Colonic mucosa (tissue), 4 donors: ENCODE results near the gene RYR3. TPM values are rescaled to one million over a fixed set of nuclear protein-coding genes. Genes with fewer than 3 reads are reported as not detected.

Experiments
- DNase-seq: peaks from one replicate; pipeline ENCODE4 v3.0.0-alpha.2; 2020
- H3K27ac ChIP-seq: fragments of 200-600 bp; one replicate; pipeline ENCODE4 v1.8.0; 2021
- H3K27me3 ChIP-seq: fragments of 200-600 bp; one replicate; pipeline ENCODE4 v1.8.0; 2021
- H3K36me3 ChIP-seq: fragments of 200-600 bp; one replicate; pipeline ENCODE4 v1.8.0; 2021
- H3K4me1 ChIP-seq: fragments of 200-600 bp; one replicate; pipeline ENCODE4 v1.8.0; 2021; ENCODE audit warnings: mild to moderate bottlenecking
- H3K4me3 ChIP-seq: fragments of 200-600 bp; one replicate; pipeline ENCODE4 v1.8.0; 2021
- H3K9ac ChIP-seq, 2 donors: one replicate each; pipeline ENCODE4 v1.7.0; 2013; ENCODE audit warnings: control low read depth in 2 of 2, low read depth in 2 of 2, low read length in 2 of 2
- H3K9me3 ChIP-seq: fragments of 200-600 bp; one replicate; pipeline ENCODE4 v1.8.0; 2021
- intact Hi-C: fragments of 100-400 bp; cut with DNase I; formaldehyde crosslinking; loops from one replicate; pipeline ENCODE4 v1.14.1; 2022
- total RNA-seq, 2 donors: library from RNA; stranded (reverse); fragmentation: NEBNext Ultra II Directional in 1 of 2; extraction: Animal tissue kit (Norgen Biotek cat#: 25700) in 1 of 2; gene quantifications; one replicate each; pipeline ENCODE4 v1.2.1, GENCODE V29; 2021
- TF ChIP-seq, protein P1 (sequence below): fragments of 200-600 bp; IDR thresholded peaks from one replicate; pipeline ENCODE4 v1.8.0; 2022; ENCODE audit warnings: antibody characterized with exemption, mild to moderate bottlenecking
- donor health status: healthy.
- donor health status: DM: no; HTN: no; CAD: no.
- donor health status: DM: no; HTN: no; CAD: no.

The RYR3 gene
- total RNA-seq, 2 donors from 2014 or later: 0.17 to 1.1 TPM

DNA sequence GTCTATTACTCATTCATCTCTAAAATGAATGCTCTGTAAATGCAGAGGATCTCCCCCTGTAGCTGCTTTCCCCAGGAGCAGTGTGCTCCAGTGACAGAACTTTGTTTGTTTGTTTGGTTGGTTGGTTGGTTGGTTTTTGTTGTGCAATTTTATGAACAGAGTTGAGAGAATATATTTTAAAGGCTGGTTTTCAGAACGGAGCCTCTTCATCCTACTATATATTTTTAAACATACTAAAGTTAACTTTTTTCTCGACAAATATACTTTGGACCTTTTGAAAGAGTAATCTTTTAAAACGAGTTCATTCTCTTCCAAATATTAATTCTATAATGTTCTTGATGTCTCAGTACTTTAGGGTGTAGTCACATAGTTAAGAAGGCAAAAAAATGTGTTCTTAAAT, 20.2 kb downstream of the RYR3 start:
- H3K9me3 ChIP-seq: no peaks in the 10 kb centered on the region
- H3K9ac ChIP-seq: no peak overlapping the region
- no peak overlapping the region for H3K27ac ChIP-seq
- intact Hi-C loops: no loop called here
- H3K4me3 ChIP-seq: no peak overlapping the region
- H3K36me3 ChIP-seq: no peaks in the 10 kb centered on the region
- H3K4me1 ChIP-seq: no peaks in the 10 kb centered on the region
- no peaks in the 10 kb centered on the region for H3K27me3 ChIP-seq
- TF ChIP-seq, protein P1, sequence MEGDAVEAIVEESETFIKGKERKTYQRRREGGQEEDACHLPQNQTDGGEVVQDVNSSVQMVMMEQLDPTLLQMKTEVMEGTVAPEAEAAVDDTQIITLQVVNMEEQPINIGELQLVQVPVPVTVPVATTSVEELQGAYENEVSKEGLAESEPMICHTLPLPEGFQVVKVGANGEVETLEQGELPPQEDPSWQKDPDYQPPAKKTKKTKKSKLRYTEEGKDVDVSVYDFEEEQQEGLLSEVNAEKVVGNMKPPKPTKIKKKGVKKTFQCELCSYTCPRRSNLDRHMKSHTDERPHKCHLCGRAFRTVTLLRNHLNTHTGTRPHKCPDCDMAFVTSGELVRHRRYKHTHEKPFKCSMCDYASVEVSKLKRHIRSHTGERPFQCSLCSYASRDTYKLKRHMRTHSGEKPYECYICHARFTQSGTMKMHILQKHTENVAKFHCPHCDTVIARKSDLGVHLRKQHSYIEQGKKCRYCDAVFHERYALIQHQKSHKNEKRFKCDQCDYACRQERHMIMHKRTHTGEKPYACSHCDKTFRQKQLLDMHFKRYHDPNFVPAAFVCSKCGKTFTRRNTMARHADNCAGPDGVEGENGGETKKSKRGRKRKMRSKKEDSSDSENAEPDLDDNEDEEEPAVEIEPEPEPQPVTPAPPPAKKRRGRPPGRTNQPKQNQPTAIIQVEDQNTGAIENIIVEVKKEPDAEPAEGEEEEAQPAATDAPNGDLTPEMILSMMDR: no peak
- no peak for DNase-seq

DNA sequence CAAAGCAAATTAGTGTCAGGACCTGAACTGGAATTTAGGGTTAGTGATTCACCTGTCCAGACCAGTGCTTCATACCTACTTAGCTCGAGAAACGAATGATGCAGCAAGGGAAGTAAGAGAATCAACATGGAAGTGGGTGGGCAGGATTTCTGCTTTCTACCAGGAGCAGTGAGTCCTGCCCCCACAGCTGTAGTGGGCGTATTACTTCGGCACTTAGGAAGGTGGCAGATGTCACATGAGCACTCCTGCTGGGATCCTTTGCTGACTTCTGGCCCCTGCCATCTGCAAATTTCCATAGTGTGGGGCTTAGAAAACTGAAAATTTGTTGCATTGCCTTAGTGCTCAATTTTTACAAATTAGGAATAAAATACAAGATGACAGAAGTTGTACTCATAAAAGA, 31.2 kb downstream of the RYR3 start:
- DNase-seq: no peak
- H3K9me3 ChIP-seq: no peaks in the 10 kb centered on the region
- no peaks in the 10 kb centered on the region for H3K36me3 ChIP-seq
- intact Hi-C loops: no loop called here
- no peak overlapping the region for H3K9ac ChIP-seq
- H3K4me3 ChIP-seq: no peak overlapping the region
- no peaks in the 10 kb centered on the region for H3K4me1 ChIP-seq
- H3K27ac ChIP-seq: no peak overlapping the region
- TF ChIP-seq, protein P1: no peak
- H3K27me3 ChIP-seq: no peaks in the 10 kb centered on the region

DNA sequence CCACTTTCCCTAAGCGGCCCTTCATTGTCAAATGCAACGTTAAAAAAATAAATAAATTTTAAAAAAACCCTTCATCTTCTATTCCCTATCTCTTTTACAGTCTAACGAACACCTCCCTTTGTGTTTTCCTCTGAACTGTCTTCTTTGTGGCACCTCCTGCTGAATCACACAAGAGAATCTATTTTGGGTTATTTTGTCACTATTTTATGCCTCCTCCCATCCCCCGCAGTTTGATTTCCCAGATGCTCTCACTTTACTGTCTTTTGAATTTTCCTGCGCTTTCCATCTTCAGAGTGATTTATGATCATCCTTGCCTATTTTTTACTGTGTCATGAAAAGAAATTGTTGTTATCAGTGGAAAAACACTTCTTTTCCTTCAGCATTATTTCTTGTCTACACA, 32.5 kb downstream of the RYR3 start:
- H3K4me3 ChIP-seq: no peak overlapping the region
- H3K9ac ChIP-seq: no peak overlapping the region
- no peak overlapping the region for H3K27ac ChIP-seq
- H3K36me3 ChIP-seq: no peaks in the 10 kb centered on the region
- no peaks in the 10 kb centered on the region for H3K27me3 ChIP-seq
- no peaks in the 10 kb centered on the region for H3K4me1 ChIP-seq
- DNase-seq: no peak
- intact Hi-C loops: no loop called here
- TF ChIP-seq, protein P1: no peak
- no peaks in the 10 kb centered on the region for H3K9me3 ChIP-seq

DNA sequence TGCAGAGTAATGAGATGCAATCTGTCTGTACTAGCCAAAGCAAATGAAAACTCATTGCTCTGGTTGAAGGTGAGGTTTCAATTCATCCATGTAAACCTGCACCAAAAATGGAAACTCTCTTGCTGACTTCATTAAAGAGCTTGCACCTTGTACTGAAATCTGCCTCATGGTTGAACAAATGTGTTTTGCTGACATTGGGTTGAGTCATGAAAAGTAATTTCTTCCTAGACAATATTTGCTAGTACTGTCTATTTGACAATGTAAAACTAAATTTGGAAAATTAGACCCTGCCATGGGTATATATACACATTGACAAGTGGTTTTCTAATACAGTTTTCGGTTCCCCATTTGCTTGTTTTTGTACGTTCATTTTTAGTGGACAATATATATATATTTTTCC, 33.3 kb downstream of the RYR3 start:
- Histone ChIP-seq H3K9ac (no peak overlapping the region), H3K36me3 (no peaks in the 10 kb centered on the region), H3K27me3 (no peaks in the 10 kb centered on the region), H3K4me3 (no peak overlapping the region), H3K27ac (no peak overlapping the region), H3K9me3 (no peaks in the 10 kb centered on the region), H3K4me1 (no peaks in the 10 kb centered on the region)
- DNase-seq: no peak
- intact Hi-C loops: no loop called here
- TF ChIP-seq, protein P1: no peak

DNA sequence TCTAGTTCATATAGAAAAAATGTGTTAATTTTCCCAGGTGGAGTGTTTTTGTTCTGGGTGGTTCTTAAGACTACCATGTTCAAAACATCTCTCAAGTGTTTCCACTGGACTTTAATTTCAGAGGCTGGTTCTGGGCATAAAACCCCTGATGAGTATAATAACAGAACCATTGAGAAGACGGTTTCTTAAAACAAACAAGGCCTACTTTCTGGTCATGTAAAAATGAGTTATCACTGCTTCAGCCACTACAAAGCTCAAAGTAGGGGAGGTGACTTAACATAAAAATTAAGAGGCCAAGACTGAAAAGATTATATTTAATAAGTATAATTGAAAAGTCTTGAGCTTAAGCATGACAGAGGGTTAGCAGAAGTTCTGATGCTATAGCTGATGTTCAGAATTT, 33.8 kb downstream of the RYR3 start:
- H3K27ac ChIP-seq: no peak overlapping the region
- no peaks in the 10 kb centered on the region for H3K9me3 ChIP-seq
- no peaks in the 10 kb centered on the region for H3K36me3 ChIP-seq
- intact Hi-C loops: no loop called here
- no peak overlapping the region for H3K4me3 ChIP-seq
- H3K9ac ChIP-seq: no peak overlapping the region
- no peaks in the 10 kb centered on the region for H3K27me3 ChIP-seq
- TF ChIP-seq, protein P1: no peak
- DNase-seq: no peak
- no peaks in the 10 kb centered on the region for H3K4me1 ChIP-seq

DNA sequence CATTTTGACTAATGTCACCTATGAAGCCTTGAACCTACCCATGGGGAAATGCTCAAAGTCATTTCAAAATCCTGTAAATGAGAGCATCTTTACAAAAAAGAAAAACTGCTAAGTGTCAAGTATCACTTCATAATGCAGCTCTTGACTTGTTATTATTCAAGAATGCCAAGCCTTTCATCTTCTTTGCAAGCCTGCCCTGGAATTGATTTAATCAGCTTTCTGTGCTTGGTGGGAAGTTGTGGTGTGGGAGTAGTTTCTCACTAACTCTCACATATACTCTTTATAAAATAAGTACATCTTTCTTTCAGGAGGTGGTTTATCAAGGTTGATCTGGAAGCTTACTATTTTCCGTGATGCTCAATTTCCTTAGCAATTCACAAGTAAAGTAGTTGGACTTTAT, 43.6 kb downstream of the RYR3 start:
- TF ChIP-seq, protein P1: no peak
- Histone ChIP-seq H3K4me1 (no peaks in the 10 kb centered on the region), H3K9me3 (no peaks in the 10 kb centered on the region), H3K9ac (no peak overlapping the region), H3K27ac (no peak overlapping the region), H3K36me3 (no peaks in the 10 kb centered on the region), H3K27me3 (no peaks in the 10 kb centered on the region), H3K4me3 (no peak overlapping the region)
- intact Hi-C loops: no loop called here
- DNase-seq: no peak
